ENCODE results near the gene RAB11A.

- TF ChIP-seq POLR2A (IDR thresholded peaks at IDR 0.05; ENCODE audit: low read depth, low read length) (no peak), POLR2AphosphoS5 (IDR thresholded peaks at IDR 0.05; ENCODE audit: low read depth, low read length) (no peak), TAF1 (IDR thresholded peaks at IDR 0.05; ENCODE audit: low read depth, low read length) (no peak), SPI1 (IDR thresholded peaks at IDR 0.05; ENCODE audit: low read depth, low read length) (no peak), PAX5 (IDR thresholded peaks at IDR 0.05; ENCODE audit: insufficient read depth, low read length, severe bottlenecking) (no peak), POU2F2 (IDR thresholded peaks at IDR 0.05; ENCODE audit: low read depth, low read length) (no peak)
These were observed 31.2 kb downstream of the RAB11A start for GRCh38 chr15:65900488-65900887.

All from GM12891 (cell line).